Activated CD8-positive, alpha-beta T cell treated with anti-CD3 and anti-CD28 coated beads for 36 hours (primary cell): ENCODE data around the gene KIF26B. TPM values are rescaled to one million over a fixed set of nuclear protein-coding genes. Genes with fewer than 3 reads are reported as not detected.

Experiments used
- ATAC-seq: fragments of 200-7000 bp; cut with Tn5 transposase; one replicate; pipeline ENCODE4 v1.10.0; 2021; ENCODE audit warnings: mild to moderate bottlenecking, moderate library complexity
- CTCF ChIA-PET: fragments of 350-600 bp; sonication (Branson Sonifier 250); formaldehyde crosslinking; loops from one replicate; lab custom pipeline; 2021; ENCODE audit warnings: antibody characterized with exemption; lab: Charles Lee
- POLR2A ChIA-PET: fragments of 350-600 bp; sonication (Branson Sonifier 250); formaldehyde crosslinking; loops from one replicate; lab custom pipeline; 2021; ENCODE audit warnings: antibody characterized with exemption; lab: Charles Lee
- DNase-seq: peaks from one replicate; pipeline ENCODE4 v3.0.0-alpha.2; 2020
- H3K27ac Mint-ChIP-seq: one replicate; pipeline ENCODE4 v1.8.0; 2021; ENCODE audit warnings: mild to moderate bottlenecking, mixed read lengths
- H3K27me3 Mint-ChIP-seq: one replicate; pipeline ENCODE4 v1.8.0; 2021; ENCODE audit warnings: mixed read lengths
- H3K36me3 Mint-ChIP-seq: one replicate; pipeline ENCODE4 v1.8.0; 2021; ENCODE audit warnings: low read depth, mixed read lengths
- H3K4me1 Mint-ChIP-seq: one replicate; pipeline ENCODE4 v1.8.0; 2021; ENCODE audit warnings: low read depth, mixed read lengths
- H3K4me3 Mint-ChIP-seq: one replicate; pipeline ENCODE4 v1.8.0; 2021; ENCODE audit warnings: mild to moderate bottlenecking, moderate library complexity, mixed read lengths
- H3K9me3 Mint-ChIP-seq: one replicate; pipeline ENCODE4 v1.8.0; 2021; ENCODE audit warnings: mixed read lengths
- CTCF ChIP-seq: fragments of 200-600 bp; IDR thresholded peaks from one replicate; pipeline ENCODE4 v1.8.0; 2022; ENCODE audit warnings: antibody characterized with exemption, mild to moderate bottlenecking
- intact Hi-C: fragments of 100-400 bp; cut with micrococcal nuclease; formaldehyde crosslinking; loops from one replicate; pipeline ENCODE4 v1.10.0; 2022
- total RNA-seq, 2 experiments: library from RNA; stranded (reverse); gene quantifications; one replicate each; pipeline ENCODE4 v1.2.3, GENCODE V29; 2021

KIF26B gene
- total RNA-seq, 2 experiments from 2014 or later: 0.16 TPM

- CTCF ChIA-PET: interaction anchor here (1.1 kb wide), 1 partner anchor 458 kb away, joined by 4 read pairs; no protein-coding TSS in a partner anchor
- Mint-ChIP-seq H3K27me3 (peaks cover 7% of the 10 kb centered on the region), H3K9me3 (no peaks in the 10 kb centered on the region), H3K4me3 (no peak overlapping the region), H3K36me3 (no peaks in the 10 kb centered on the region), H3K4me1 (no peaks in the 10 kb centered on the region), H3K27ac (no peak overlapping the region)
- POLR2A ChIA-PET: interaction anchor here (0.5 kb wide), 1 partner anchor 61 kb away, joined by 3 read pairs; no protein-coding TSS in a partner anchor
- ATAC-seq: no peak
- intact Hi-C loops: no loop called here
- no peak for DNase-seq
- TF ChIP-seq CTCF: no peak
Measured at GRCh38 chr1:245611251-245611650, 456.5 kb downstream of the KIF26B start.

- intact Hi-C loops: no loop called here
- no peak for DNase-seq
- no peak for ATAC-seq
- CTCF ChIA-PET: no interaction called here
- no peak for TF ChIP-seq CTCF
- no peak overlapping the region for H3K4me3 Mint-ChIP-seq
- no peak overlapping the region for H3K27ac Mint-ChIP-seq
- H3K4me1 Mint-ChIP-seq: no peaks in the 10 kb centered on the region
- no peaks in the 10 kb centered on the region for H3K36me3 Mint-ChIP-seq
- no peaks in the 10 kb centered on the region for H3K27me3 Mint-ChIP-seq
- POLR2A ChIA-PET: no interaction called here
- H3K9me3 Mint-ChIP-seq: no peaks in the 10 kb centered on the region
Measured at GRCh38 chr1:245614476-245614875, 459.7 kb downstream of the KIF26B start.

GRCh38 chr1:245615001-245615400 is 460.2 kb downstream of the KIF26B start:
- intact Hi-C loops: no loop called here
- DNase-seq (no peak), ATAC-seq (no peak)
- no peaks in the 10 kb centered on the region for H3K36me3 Mint-ChIP-seq
- no peaks in the 10 kb centered on the region for H3K9me3 Mint-ChIP-seq
- no peak overlapping the region for H3K4me3 Mint-ChIP-seq
- no peaks in the 10 kb centered on the region for H3K27me3 Mint-ChIP-seq
- H3K27ac Mint-ChIP-seq: no peak overlapping the region
- ChIA-PET POLR2A (no interaction called here), CTCF (no interaction called here)
- no peak for TF ChIP-seq CTCF
- no peaks in the 10 kb centered on the region for H3K4me1 Mint-ChIP-seq

GRCh38 chr1:245621589-245621988 is 466.8 kb downstream of the KIF26B start:
- DNase-seq: peak; percentile 30
- ChIA-PET CTCF (no interaction called here), POLR2A (no interaction called here)
- no peaks in the 10 kb centered on the region for H3K9me3 Mint-ChIP-seq
- no peak for TF ChIP-seq CTCF
- H3K4me3 Mint-ChIP-seq: no peak overlapping the region
- peaks cover 3% of the 10 kb centered on the region for H3K27me3 Mint-ChIP-seq
- peaks cover 5% of the 10 kb centered on the region for H3K4me1 Mint-ChIP-seq
- intact Hi-C loops: no loop called here
- no peak overlapping the region for H3K27ac Mint-ChIP-seq
- no peaks in the 10 kb centered on the region for H3K36me3 Mint-ChIP-seq
- ATAC-seq: peak; percentile 55

GRCh38 chr1:245622332-245623014 is 467.7 kb downstream of the KIF26B start:
- intact Hi-C loops: no loop called here
- H3K27me3 Mint-ChIP-seq: peaks cover 10% of the 10 kb centered on the region
- ChIA-PET POLR2A (no interaction called here), CTCF (no interaction called here)
- TF ChIP-seq CTCF: no peak
- H3K9me3 Mint-ChIP-seq: no peaks in the 10 kb centered on the region
- H3K4me3 Mint-ChIP-seq: no peak overlapping the region
- H3K4me1 Mint-ChIP-seq: peaks cover 5% of the 10 kb centered on the region
- DNase-seq (no peak), ATAC-seq (no peak)
- H3K36me3 Mint-ChIP-seq: no peaks in the 10 kb centered on the region
- H3K27ac Mint-ChIP-seq: no peak overlapping the region
